Stimulated activated CD4-positive, alpha-beta T cell treated with anti-CD3 and anti-CD28 coated beads, Interleukin-1b, Interleukin-23, amount 100 ng/mL, for 1 hour (primary cell): ENCODE results near the gene MEIS3.

ENCODE experiments used
- DNase-seq, 2 donors: peaks; one replicate each; pipeline ENCODE4 v3.0.0-alpha.2; 2020; ENCODE audit warnings: low read depth in 2 of 2

Gene MEIS3

GRCh38 chr19:47362321-47362720, 57.0 kb downstream of the MEIS3 start:
- DNase-seq: no peak

DNA sequence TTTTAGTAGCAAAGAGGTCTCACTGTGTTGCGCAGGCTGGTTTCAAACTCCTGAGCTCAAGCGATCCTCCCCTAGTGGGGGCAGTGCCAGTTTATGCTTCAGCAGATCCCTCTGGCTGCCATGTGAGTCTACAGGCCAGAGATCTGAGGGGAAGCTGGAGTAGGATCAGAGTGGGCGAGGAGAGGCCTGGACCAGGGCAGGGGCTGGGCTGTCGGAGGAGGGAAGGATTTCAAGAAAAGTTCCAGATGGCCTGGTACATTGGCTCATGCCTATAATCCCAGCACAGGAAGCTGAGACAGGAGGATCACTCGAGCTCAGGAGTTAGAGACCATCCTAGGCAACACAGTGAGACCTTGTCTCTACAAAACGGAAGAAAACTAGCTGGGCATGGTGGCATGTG, 60.4 kb downstream of the MEIS3 start:
- DNase-seq: no peak

- no peak for DNase-seq
Observed at GRCh38 chr19:47357788-47358680, 61.3 kb downstream of the MEIS3 start.

GRCh38 chr19:47356900-47357299, 62.4 kb downstream of the MEIS3 start:
- DNase-seq: no peak

GRCh38 chr19:47353307-47353712, 66.0 kb downstream of the MEIS3 start:
- no peak for DNase-seq
